ENCODE data around the gene MNT.
A peak's percentile ranks its signal among the peaks of the same experiment; 100 is the strongest.

MNT gene

GRCh38 chr17:2362881-2363280, 38.0 kb downstream of the MNT start:
- no peak for DNase-seq (ENCODE audit: low read depth)

DNA sequence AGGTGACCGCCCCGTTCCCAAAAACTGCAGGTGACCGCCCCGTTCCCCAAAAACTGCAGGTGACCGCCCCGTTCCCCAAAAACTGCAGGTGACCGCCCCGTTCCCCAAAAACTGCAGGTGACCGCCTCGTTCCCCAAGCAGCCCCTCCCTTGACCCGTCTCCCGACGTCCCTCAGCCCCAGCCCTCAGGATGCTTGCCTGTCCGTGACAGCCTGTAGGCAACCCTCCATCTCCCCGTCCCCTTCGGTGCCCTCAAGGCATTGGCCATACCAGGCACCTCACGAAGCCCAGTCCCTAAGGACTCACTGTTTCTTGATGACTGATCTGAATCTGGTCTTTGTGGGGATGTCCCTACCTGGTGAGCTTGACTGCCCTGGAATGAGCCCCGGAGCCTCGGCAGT, 38.4 kb downstream of the MNT start:
- DNase-seq (ENCODE audit: low read depth): no peak

GRCh38 chr17:2362016-2362415, 38.8 kb downstream of the MNT start:
- DNase-seq (ENCODE audit: low read depth): no peak

DNA sequence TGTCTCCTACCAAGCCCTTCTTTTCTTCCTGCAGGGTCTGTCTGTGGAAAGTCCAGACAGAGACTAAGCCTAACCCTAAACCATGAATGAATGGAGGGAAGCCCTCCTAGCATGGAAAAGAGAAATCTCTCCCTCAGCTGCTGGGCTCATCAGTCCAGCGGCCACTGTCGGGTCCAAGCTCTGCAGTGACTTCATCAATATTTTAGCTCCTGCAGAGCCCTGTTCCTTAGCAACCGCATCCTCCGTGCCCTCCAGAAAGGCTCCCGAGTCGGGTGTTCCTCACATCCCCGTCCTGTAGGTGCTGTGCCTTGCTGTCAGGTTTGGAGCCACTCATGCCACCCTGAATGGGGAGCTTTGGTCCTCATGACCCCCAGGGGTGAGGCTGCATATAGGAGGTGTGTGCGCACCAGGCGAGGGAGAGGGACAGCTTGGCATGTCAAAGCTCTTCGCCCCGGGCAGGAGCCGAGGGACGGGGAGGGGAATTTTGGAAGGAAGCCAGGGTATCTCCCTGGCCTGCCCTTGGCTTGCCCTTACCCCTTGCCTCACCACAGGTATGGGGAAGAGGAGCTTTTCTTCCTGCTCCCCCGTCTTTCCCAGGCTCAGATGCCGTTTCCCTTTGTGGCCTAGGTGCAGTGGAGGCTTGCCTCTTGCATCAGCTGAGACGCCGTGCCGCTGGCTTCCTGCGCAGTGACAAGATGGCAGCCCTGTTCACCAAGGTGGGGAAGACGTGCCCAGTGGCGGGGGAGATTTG, 39.7 kb downstream of the MNT start:
- no peak for DNase-seq (ENCODE audit: low read depth)

DNA sequence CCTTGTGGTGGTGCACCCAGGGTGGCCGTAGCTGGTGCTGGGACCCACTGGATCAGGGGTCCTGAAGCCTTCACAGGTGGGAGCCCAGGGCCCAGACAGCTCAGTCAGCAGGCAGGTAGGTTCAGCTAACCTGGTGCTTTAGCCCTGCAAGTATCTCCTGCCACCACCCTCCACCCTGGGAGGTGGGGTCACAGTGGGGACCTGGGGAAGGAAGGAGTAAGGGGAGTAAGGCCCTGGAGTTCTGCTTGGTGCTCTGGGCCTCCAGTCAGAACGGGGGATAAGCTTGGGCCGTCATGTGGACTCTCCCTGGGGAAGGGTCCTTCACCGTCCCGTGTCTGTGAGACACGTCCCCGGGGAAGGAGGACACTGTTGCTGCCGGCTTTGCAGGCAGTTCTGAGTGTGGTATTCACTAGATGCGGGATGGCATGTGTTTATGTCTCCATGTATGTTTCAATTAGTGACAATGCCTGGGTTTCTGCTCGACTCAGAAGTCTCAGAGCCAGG, 42.9 kb downstream of the MNT start:
- DNase-seq (ENCODE audit: low read depth): no peak

DNA sequence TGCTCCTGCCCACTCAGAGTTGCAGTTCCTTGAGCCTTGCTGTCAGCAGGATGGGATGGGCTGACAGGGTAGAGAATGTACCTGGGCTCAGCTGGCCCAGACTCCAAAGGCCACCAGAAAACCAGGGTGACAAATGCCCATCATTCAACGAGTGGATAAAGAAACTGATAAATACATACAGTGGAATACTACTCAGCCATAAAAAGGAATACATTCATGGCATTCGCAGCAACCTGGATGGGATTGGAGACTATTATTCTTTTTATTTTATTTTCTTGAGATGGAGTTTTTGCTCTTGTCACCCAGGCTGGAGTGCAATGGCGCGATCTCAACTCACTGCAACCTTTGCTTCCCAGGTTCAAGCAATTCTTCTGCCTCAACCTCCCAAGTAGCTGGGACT, 43.6 kb downstream of the MNT start:
- DNase-seq (ENCODE audit: low read depth): no peak

DNA sequence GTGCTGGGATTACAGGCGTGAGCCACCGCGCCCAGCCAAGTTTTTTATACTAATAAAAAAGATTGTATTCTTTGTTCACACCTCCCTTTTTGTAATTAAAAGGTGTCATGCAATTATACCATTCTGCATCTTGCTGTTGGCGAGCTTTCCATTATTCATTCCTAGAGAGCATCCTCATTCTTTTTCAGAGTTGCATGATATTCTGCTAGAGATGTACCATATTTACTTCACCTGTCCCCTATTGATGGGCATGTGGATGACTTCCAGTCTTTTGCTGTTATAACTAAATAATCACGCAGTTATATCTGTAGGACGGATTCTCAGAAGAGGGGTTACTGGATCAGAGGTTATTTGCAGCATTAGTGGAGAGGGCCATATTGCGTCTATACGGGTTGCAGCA, 46.5 kb downstream of the MNT start:
- no peak for DNase-seq (ENCODE audit: low read depth)

- no peak for DNase-seq (ENCODE audit: low read depth)
These were observed 49.6 kb downstream of the MNT start for GRCh38 chr17:2351269-2351668.

GRCh38 chr17:2347805-2348685, 52.8 kb downstream of the MNT start:
- DNase-seq (ENCODE audit: low read depth): no peak

DNA sequence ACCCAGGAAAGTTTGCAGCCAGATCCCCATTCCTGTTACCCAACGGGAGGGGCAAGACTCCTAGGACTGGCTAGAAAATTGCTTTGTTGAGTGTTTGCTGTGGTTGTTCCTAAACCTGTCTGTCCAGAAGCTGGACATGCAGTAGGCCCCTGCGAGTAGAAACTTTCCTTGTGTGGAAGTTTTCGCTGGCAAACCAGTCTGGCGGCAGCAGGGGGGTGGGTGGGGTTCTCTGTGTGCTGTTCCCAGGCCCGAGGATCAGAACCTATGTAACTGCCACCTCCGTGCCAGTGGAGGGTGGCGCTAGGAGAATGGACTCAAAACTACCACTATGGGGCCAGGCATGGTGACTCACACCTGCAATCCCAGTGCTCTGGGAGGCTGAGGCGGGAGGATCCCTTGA, 54.4 kb downstream of the MNT start:
- DNase-seq (ENCODE audit: low read depth): no peak

- no peak for DNase-seq (ENCODE audit: low read depth)
These were observed 56.3 kb downstream of the MNT start for GRCh38 chr17:2344528-2344927.

DNA sequence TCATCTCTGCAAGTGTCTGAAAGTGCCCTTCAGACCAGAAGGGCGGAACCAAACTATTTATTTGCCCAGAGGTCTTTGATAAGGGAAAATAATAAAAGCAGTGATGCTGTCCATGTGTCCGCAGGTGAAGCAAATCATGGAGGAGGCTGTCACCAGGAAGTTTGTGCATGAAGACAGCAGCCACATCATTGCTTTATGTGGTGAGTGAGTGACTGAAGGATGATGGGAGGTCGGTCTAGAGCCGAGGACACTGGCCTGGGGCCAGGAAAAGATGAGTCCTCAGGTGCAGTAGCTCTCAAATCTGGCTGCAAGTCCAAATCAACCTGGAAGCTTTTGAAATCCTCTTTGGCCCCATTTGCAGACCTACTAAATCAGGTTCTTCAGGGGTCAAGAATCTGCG, 57.4 kb downstream of the MNT start:
- peak; percentile 12 for DNase-seq (ENCODE audit: low read depth)

GRCh38 chr17:2338315-2338657, 62.6 kb downstream of the MNT start:
- no peak for DNase-seq (ENCODE audit: low read depth)

GRCh38 chr17:2337544-2338314, 63.1 kb downstream of the MNT start:
- DNase-seq (ENCODE audit: low read depth): peak; percentile 42

DNA sequence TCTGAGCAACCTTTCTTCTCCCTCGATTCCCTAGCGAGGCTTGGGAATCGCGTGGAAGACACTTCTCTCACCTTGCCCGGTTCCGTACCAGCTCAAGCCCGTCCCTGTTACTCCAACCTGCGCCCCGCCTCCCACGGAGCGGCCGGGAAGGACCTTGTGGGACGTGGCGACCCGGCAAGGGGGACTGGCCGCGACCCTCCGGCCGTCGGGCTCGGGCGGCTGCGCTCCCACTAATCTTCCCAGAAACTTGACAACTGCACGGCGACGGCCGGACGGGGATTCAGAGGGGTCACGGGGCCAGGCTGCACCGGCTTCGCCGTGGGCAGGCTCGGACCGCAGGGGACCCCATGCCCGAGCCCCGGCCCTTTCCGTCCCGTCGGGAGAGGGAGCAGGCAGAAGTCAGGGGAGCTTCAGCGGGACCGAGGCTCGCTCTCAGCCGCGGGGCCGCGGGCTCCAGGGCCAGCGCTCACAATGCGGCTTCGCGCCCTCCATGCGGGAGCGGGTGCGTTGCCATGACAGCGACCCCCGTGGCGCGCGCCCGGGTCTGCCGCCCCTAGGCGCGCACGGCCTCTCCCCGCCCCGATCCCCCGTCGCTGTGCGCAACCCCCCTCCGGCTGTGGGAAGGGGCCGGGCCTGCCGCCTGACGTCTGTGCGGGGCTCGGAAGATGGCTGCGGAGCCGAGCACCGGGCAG, 63.9 kb downstream of the MNT start, which contains the start of gene SGSM2:
Gene SGSM2, plus strand, starts transcription at position 650 of the 692 bp plus-strand sequence. CDS start 188 bp downstream, outside the sequence.
- DNase-seq (ENCODE audit: low read depth): peak; percentile 57

GRCh38 chr17:2336215-2336851, 64.5 kb downstream of the MNT start, which contains the start of gene TSR1:
TSS of gene TSR1 (minus strand) at chr17:2336457. CDS start at chr17:2336427, 30 bp downstream.
- DNase-seq (ENCODE audit: low read depth): peak; percentile 88

DNA sequence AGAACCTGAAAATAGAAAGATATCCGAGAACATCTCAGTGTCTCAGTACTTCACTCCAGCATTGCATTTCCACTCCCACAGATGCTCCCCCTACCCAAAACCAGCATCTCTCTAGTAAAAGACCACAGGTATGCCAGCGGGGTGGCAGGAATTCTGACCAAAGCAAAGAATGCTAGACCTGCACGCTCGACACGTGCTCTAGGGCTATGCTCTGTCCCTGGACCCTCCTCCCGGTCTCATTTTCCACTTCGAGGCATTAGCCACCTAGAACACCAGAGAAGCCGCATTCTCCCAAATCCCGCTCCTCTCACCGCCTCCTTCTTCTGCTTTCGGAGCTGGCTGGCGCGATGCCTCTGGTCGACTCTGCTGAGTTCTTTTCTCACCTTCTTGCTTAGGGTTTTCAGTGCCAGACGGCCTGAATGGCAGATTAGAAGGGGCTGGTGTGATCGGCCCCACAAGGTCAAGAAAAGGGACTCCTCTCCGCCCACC, 65.1 kb downstream of the MNT start:
- DNase-seq (ENCODE audit: low read depth): no peak
